Measurements from ENCODE around the gene DECR2.

DNA sequence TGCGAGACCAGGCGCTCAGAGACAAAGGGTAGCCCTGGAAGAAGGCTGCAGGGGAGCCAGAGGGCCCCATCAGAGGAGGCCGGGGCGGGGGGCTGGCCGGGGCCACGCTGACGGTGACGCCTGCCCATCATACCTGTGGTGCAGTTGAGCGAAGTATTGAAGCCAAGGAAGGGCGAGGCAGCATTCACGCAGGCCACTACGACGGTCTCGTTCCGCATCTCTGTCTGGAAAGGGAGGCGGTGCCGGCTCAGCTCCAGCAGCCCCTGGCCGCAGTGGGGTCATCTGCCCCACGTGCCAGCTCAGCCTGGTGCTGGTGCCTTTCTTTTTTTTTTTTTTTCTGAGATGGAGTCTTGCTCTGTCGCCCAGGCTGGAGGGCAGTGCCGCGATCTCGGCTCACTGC, 26.5 kb upstream of the DECR2 start:
- TF ChIP-seq, protein P1, sequence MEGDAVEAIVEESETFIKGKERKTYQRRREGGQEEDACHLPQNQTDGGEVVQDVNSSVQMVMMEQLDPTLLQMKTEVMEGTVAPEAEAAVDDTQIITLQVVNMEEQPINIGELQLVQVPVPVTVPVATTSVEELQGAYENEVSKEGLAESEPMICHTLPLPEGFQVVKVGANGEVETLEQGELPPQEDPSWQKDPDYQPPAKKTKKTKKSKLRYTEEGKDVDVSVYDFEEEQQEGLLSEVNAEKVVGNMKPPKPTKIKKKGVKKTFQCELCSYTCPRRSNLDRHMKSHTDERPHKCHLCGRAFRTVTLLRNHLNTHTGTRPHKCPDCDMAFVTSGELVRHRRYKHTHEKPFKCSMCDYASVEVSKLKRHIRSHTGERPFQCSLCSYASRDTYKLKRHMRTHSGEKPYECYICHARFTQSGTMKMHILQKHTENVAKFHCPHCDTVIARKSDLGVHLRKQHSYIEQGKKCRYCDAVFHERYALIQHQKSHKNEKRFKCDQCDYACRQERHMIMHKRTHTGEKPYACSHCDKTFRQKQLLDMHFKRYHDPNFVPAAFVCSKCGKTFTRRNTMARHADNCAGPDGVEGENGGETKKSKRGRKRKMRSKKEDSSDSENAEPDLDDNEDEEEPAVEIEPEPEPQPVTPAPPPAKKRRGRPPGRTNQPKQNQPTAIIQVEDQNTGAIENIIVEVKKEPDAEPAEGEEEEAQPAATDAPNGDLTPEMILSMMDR (conservative IDR thresholded peaks at IDR 0.05) = no peak
- no peak for TF ChIP-seq ZFX (IDR thresholded peaks at IDR 0.05)

Data from C4-2B (cell line).